GM10266 (cell line): Measurements from ENCODE around the gene MEF2A.

Experiments used
- DNase-seq: peaks from one replicate; pipeline ENCODE4 v3.0.0; 2012; ENCODE audit errors: extremely low spot score
- CTCF ChIP-seq: IDR thresholded peaks from 2 replicates; pipeline ENCODE4 v1.5.1; 2012; ENCODE audit warnings: mild to moderate bottlenecking, low read depth; ENCODE audit not compliant: control insufficient read depth, insufficient read depth; ENCODE audit errors: missing control alignments

MEF2A gene

GRCh38 chr15:99703603-99704443 lies 138.0 kb downstream of the MEF2A start:
- peak; percentile 51 for DNase-seq
- peak; percentile 6 for TF ChIP-seq CTCF

- peak; percentile 74 for TF ChIP-seq CTCF
- DNase-seq = peak; percentile 64
Observed at GRCh38 chr15:99704444-99704838, 138.7 kb downstream of the MEF2A start.

GRCh38 chr15:99706557-99707303 lies 140.9 kb downstream of the MEF2A start:
- no peak for DNase-seq
- no peak for TF ChIP-seq CTCF

GRCh38 chr15:99707473-99708270 lies 141.9 kb downstream of the MEF2A start:
- TF ChIP-seq CTCF = no peak

GRCh38 chr15:99708563-99708962 lies 142.8 kb downstream of the MEF2A start:
- no peak for TF ChIP-seq CTCF
- DNase-seq = no peak

More at GRCh38 chr15:99707473-99708270, 141.9 kb downstream of the MEF2A start:
- no peak for DNase-seq

GRCh38 chr15:99709243-99709986 lies 143.6 kb downstream of the MEF2A start:
- TF ChIP-seq CTCF = no peak
- DNase-seq = no peak
